Neural crest cell (in vitro differentiated cells): ENCODE results near the gene ALLC. TPM values are rescaled to one million over a fixed set of nuclear protein-coding genes. Genes with fewer than 3 reads are reported as not detected.
A peak's percentile ranks its signal among the peaks of the same experiment; 100 is the strongest.

Source experiments
- DNase-seq: peaks from one replicate; pipeline ENCODE4 v3.0.0; 2021; ENCODE audit warnings: low read depth, mixed read lengths, low spot score
- H3K27ac Mint-ChIP-seq: one replicate; pipeline ENCODE4 v1.8.0; 2021; ENCODE audit warnings: mild to moderate bottlenecking, mixed read lengths; ENCODE audit not compliant: unreplicated experiment
- H3K27me3 Mint-ChIP-seq: 2 replicates; pipeline ENCODE4 v1.8.0; 2021; ENCODE audit warnings: low read depth, mild to moderate bottlenecking, mixed read lengths
- H3K36me3 Mint-ChIP-seq: 2 replicates; pipeline ENCODE4 v1.8.0; 2021; ENCODE audit warnings: low read depth, mild to moderate bottlenecking, mixed read lengths
- H3K4me1 Mint-ChIP-seq: 2 replicates; pipeline ENCODE4 v1.8.0; 2021; ENCODE audit warnings: mixed read lengths
- H3K4me3 Mint-ChIP-seq: one replicate; pipeline ENCODE4 v1.8.0; 2021; ENCODE audit warnings: mild to moderate bottlenecking, mixed read lengths
- H3K9me3 Mint-ChIP-seq: 2 replicates; pipeline ENCODE4 v1.8.0; 2021; ENCODE audit warnings: mixed read lengths
- CTCF ChIP-seq: fragments of 200-600 bp; sonication (generic); conservative IDR thresholded peaks from 2 replicates; pipeline ENCODE4 v1.5.0; 2021; ENCODE audit warnings: antibody characterized with exemption, mild to moderate bottlenecking
- total RNA-seq: library from RNA; stranded (reverse); gene quantifications from 2 replicates; pipeline ENCODE4 v1.2.1, GENCODE V29; 2021

ALLC gene
- total RNA-seq, 1 donor from 2014 or later, result not detected

- peak; percentile 23 for TF ChIP-seq CTCF
- Mint-ChIP-seq H3K9me3 (peaks cover 3% of the 10 kb centered on the region), H3K4me1 (no peaks in the 10 kb centered on the region), H3K27ac (no peak overlapping the region), H3K36me3 (no peaks in the 10 kb centered on the region), H3K4me3 (no peak overlapping the region), H3K27me3 (no peaks in the 10 kb centered on the region)
- no peak for DNase-seq
Observed at GRCh38 chr2:3628800-3629199, 29.2 kb upstream of the ALLC start.

- Mint-ChIP-seq H3K27me3 (no peaks in the 10 kb centered on the region), H3K4me1 (no peaks in the 10 kb centered on the region), H3K9me3 (peaks cover 3% of the 10 kb centered on the region), H3K4me3 (no peak overlapping the region), H3K27ac (no peak overlapping the region), H3K36me3 (no peaks in the 10 kb centered on the region)
- DNase-seq, result no peak
- no peak for TF ChIP-seq CTCF
Observed at GRCh38 chr2:3630631-3631030, 27.4 kb upstream of the ALLC start.

- DNase-seq, result no peak
- H3K9me3 Mint-ChIP-seq, result peaks cover 3% of the 10 kb centered on the region
- no peak overlapping the region for H3K4me3 Mint-ChIP-seq
- no peak overlapping the region for H3K27ac Mint-ChIP-seq
- H3K27me3 Mint-ChIP-seq, result no peaks in the 10 kb centered on the region
- H3K36me3 Mint-ChIP-seq, result no peaks in the 10 kb centered on the region
- no peaks in the 10 kb centered on the region for H3K4me1 Mint-ChIP-seq
- no peak for TF ChIP-seq CTCF
Observed at GRCh38 chr2:3631161-3631850, 26.7 kb upstream of the ALLC start.

GRCh38 chr2:3631851-3632659 is 25.9 kb upstream of the ALLC start:
- H3K27ac Mint-ChIP-seq, result no peak overlapping the region
- peaks cover 3% of the 10 kb centered on the region for H3K9me3 Mint-ChIP-seq
- H3K4me1 Mint-ChIP-seq, result no peaks in the 10 kb centered on the region
- H3K36me3 Mint-ChIP-seq, result no peaks in the 10 kb centered on the region
- H3K4me3 Mint-ChIP-seq, result no peak overlapping the region
- no peaks in the 10 kb centered on the region for H3K27me3 Mint-ChIP-seq
- DNase-seq, result no peak
- no peak for TF ChIP-seq CTCF

- DNase-seq, result no peak
- TF ChIP-seq CTCF, result no peak
- Mint-ChIP-seq H3K27ac (no peak overlapping the region), H3K4me3 (no peak overlapping the region), H3K27me3 (no peaks in the 10 kb centered on the region), H3K4me1 (no peaks in the 10 kb centered on the region), H3K9me3 (no peaks in the 10 kb centered on the region), H3K36me3 (no peaks in the 10 kb centered on the region)
Observed at GRCh38 chr2:3633089-3633981, 24.7 kb upstream of the ALLC start.
